ACC112 (cell line): ENCODE results near the gene TTC21B.
"Not testable (repeated sequence)": the region's sequence is repeated elsewhere in the genome, so short reads cannot be mapped to it uniquely, and the experiment has no call there.

Experiments used
- H2AFZ ChIP-seq: fragments of 200-600 bp; sonication (generic); one replicate; pipeline ENCODE4 v1.6.0; 2017; ENCODE audit warnings: antibody characterized with exemption, low read length; ENCODE audit not compliant: unreplicated experiment
- H3K27ac ChIP-seq: fragments of 200-600 bp; sonication (generic); 2 replicates; pipeline ENCODE4 v1.5.1; 2014; ENCODE audit warnings: low read depth, mild to moderate bottlenecking, antibody characterized with exemption, low read length, moderate library complexity
- H3K27me3 ChIP-seq: fragments of 200-600 bp; sonication (generic); 2 replicates; pipeline ENCODE4 v1.6.1; 2014; ENCODE audit warnings: mild to moderate bottlenecking, antibody characterized with exemption, low read length, moderate library complexity, mixed read lengths; ENCODE audit not compliant: insufficient read depth
- H3K36me3 ChIP-seq: fragments of 200-600 bp; sonication (generic); 2 replicates; pipeline ENCODE4 v1.6.1; 2016; ENCODE audit warnings: mild to moderate bottlenecking, antibody characterized with exemption, low read length, moderate library complexity, mixed read lengths; ENCODE audit not compliant: insufficient read depth
- H3K4me1 ChIP-seq: fragments of 200-600 bp; sonication (generic); one replicate; pipeline ENCODE4 v1.6.1; 2016; ENCODE audit warnings: low read length, mixed read lengths; ENCODE audit not compliant: insufficient read depth, unreplicated experiment, control insufficient read depth
- H3K4me3 ChIP-seq: fragments of 200-600 bp; sonication (generic); 2 replicates; pipeline ENCODE4 v1.5.1; 2014; ENCODE audit warnings: mild to moderate bottlenecking, low read depth, low read length
- H3K79me2 ChIP-seq: fragments of 200-600 bp; sonication (generic); one replicate; pipeline ENCODE4 v1.6.0; 2016; ENCODE audit warnings: low read length; ENCODE audit not compliant: control insufficient read depth, unreplicated experiment, insufficient read depth

Gene TTC21B

DNA sequence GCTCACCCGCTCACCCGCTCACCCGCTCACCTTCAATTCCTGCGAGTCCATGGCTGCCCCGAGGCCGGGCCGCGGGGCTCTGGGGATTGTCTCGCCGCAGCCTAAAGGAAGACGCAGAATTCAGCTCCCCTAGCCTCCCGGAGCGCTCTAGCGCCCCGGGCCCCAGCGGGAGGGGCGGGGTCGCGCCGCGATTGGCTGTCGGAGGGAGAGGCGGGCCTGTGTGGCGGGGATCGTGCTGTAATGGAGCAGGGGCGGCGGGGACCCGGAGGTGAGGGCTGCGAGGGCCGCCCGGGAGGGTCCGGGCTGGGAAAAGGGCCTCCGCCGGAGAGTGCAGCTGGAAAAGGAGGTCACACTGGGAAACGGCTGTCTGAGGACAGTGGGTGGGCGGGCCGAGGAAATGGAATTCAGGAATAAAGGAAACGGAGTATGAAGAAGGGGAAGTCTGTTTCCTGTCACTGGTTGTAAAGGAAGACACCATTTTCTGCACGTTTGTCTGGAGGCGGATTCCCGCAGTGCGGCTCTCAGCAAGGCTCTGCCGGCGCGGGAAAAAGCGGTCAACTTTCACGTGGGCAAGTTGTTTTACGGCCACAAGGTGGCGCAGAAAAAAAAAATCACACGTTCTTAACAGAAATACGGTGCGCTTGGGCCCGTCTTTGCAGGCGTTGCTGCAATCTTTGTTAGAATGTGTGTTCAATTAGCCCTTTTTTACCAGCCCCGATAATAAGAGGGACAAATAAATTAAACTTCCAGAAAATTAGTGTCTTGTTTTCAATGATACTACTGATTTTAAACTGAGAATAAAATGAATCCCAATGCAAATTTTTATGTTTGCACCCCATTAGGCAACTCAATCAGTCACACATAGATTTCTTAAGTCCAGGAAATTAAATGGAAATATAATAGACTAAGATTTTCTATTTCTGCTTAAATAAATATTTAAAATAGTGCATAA is at the start of gene TTC21B:
Gene TTC21B, minus strand, starts transcription at position 122 of the 952 bp plus-strand sequence. Its CDS starts 71 bp downstream, at position 51.
- Histone ChIP-seq H3K79me2 (peaks cover 37% of the 10 kb centered on the region), H3K36me3 (peaks cover 6% of the 10 kb centered on the region), H3K4me1 (peaks cover 23% of the 10 kb centered on the region), H3K27me3 (no peaks in the 10 kb centered on the region), H3K4me3 (peak within 1 kb of the TSS; percentile 98), H2AFZ (peak within 1 kb of the TSS; percentile 95), H3K27ac (peak within 1 kb of the TSS; percentile 69)

DNA sequence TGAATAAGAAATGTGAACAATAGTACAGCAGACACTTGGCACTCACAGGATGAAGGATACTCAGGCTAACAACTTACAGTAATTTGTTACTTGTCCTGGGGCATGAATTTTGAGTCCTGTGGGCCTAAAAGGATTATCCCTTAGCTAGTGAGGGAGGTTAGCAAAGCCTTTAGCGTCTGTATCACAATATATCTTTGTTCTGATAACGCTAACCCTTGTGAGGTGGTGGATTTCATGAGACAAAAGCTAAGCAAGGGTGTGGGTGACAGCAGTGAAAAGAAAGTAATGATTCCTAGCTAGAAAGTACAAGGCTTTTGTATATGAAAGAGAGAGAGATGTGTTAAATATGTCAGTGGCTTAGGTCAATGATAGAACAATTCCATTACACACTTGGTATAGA is 46.8 kb upstream of the TTC21B start:
- Histone ChIP-seq H3K79me2 (no peaks in the 10 kb centered on the region), H2AFZ (no peak overlapping the region), H3K4me3 (no peak overlapping the region), H3K36me3 (no peaks in the 10 kb centered on the region), H3K4me1 (no peaks in the 10 kb centered on the region), H3K27ac (no peak overlapping the region), H3K27me3 (no peaks in the 10 kb centered on the region)

DNA sequence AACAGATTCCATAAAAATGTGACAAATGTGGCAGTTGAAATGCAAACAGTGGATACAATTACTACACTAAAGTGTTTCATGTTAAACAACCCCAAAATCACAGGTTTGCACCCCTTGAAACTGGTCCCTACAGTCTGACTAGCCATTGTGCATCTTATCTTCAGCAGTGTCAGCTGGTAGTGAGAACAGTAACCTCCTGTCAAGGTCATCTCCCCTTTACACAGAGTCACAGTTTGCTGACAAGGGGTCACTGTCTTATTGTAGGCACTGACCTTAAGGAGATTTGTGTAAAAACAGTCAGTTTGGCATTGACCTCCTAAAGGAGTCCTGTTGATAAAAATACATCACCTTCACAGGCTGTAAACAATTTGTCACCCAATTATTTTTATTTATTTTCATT is 37.3 kb upstream of the TTC21B start:
- Histone ChIP-seq H3K27ac (no peak overlapping the region), H3K27me3 (no peaks in the 10 kb centered on the region), H3K4me3 (no peak overlapping the region), H3K36me3 (no peaks in the 10 kb centered on the region), H2AFZ (no peak overlapping the region), H3K79me2 (no peaks in the 10 kb centered on the region), H3K4me1 (no peaks in the 10 kb centered on the region)

DNA sequence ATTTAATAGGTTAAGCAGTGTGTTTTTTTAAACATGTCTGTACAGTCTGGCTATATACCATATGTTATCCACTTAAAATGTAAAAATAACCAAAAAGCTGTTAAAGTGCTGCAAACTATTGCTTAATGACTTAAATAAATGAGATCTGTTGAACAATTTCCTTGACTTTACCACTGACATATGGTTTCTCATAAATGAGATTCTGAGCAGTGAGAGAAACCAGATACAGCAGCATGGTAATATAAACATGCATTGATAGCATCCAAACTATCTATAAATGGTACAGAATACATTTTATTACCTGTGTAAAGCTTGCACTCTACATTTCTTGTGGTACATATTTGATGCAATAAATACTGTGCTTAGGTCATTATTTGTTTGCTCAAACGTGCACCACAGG is 36.3 kb upstream of the TTC21B start:
- H3K27ac ChIP-seq = no peak overlapping the region
- H2AFZ ChIP-seq = no peak overlapping the region

DNA sequence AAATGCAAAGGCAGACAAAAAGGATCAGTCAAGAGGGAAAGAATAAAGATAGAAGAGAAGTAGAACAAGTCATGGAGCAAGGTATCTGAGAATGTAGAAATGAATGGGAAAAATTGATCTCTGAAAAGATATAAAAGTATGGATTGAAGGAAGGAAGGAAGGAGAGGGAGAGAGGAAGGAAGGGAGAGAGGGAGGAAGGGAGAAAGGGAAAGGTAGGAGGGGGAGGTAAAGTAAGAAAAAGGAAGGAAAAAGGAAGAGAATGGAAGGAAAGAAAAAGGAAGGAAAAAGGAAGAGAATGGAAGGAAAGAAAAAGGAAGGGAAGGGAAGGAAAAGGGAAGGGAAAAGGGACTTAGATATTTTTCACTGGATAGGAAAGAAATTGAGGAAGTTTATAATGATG is 31.5 kb upstream of the TTC21B start:
- Histone ChIP-seq H3K4me1 (no peaks in the 10 kb centered on the region), H3K4me3 (no peak overlapping the region), H2AFZ (no peak overlapping the region), H3K27ac (no peak overlapping the region), H3K36me3 (no peaks in the 10 kb centered on the region), H3K79me2 (no peaks in the 10 kb centered on the region), H3K27me3 (no peaks in the 10 kb centered on the region)

More for the DNA sequence above, 36.3 kb upstream of the TTC21B start:
- Histone ChIP-seq H3K27me3 (no peaks in the 10 kb centered on the region), H3K36me3 (no peaks in the 10 kb centered on the region), H3K4me3 (no peak overlapping the region), H3K79me2 (no peaks in the 10 kb centered on the region), H3K4me1 (no peaks in the 10 kb centered on the region)

DNA sequence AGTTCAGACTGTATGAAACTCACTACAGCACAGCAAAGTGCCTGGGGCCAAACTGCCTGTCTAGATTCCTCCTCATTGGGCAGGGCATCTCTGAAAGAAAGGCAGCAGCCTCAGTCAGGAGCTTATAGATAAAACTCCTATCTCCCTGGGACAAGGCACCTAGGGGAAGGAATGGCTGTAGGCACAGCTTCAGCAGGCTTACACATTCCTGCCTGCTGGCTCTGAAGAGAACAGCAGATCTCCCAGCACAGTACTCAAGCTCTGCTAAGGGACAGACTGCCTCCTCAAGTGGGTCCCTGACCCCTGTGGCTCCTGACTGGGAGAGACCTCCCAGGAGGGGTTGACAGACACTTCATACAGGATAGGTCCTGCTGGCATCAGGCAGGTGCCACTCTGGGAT is 18.6 kb upstream of the TTC21B start:
- not testable (repeated sequence) for H3K27ac ChIP-seq, H3K27me3 ChIP-seq, H3K79me2 ChIP-seq, H3K36me3 ChIP-seq, H2AFZ ChIP-seq, H3K4me1 ChIP-seq, H3K4me3 ChIP-seq

DNA sequence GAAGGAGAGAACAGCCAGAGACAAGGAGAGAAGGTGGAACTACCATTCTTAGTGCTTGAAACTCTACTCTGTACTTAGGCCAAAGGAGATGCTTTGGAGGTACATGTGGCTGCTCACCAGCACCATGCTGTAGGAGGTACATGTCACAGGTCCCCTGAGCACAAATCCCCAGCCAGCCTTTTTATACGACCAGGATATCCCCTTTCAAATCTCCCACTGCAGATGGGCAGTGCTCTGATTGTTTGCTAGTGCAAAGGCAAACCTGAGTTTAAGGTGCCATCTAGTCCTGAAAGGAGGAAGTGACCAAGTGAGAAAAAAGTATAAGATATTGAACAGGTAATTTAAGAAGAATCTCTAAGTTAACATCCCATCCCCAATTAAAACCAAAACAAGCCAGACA is 17.1 kb upstream of the TTC21B start:
- Histone ChIP-seq H3K27ac (no peak overlapping the region), H2AFZ (no peak overlapping the region), H3K4me3 (no peak overlapping the region), H3K36me3 (no peaks in the 10 kb centered on the region), H3K27me3 (no peaks in the 10 kb centered on the region), H3K4me1 (no peaks in the 10 kb centered on the region), H3K79me2 (no peaks in the 10 kb centered on the region)

DNA sequence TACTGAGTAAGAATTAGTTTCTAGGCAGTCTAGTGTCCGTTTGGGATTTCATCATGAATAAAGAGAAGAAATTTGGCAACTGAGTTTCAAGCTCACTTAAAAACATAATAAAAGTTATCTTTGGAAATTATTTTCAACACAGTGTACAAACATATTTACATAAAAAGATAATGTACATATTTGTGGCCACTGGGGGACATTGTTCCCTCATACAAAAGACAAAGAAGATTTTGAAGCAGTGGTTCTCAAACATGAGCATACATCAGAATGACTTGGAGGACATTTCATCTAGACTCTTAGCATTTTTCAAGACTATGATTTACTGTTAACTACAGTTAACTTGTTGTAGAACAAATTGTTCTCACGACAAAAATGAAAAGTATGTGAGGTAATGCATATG is 15.7 kb upstream of the TTC21B start:
- Histone ChIP-seq H2AFZ (peak overlapping the region; percentile 38), H3K4me1 (no peaks in the 10 kb centered on the region), H3K79me2 (no peaks in the 10 kb centered on the region), H3K36me3 (no peaks in the 10 kb centered on the region), H3K27ac (no peak overlapping the region), H3K4me3 (no peak overlapping the region), H3K27me3 (no peaks in the 10 kb centered on the region)

DNA sequence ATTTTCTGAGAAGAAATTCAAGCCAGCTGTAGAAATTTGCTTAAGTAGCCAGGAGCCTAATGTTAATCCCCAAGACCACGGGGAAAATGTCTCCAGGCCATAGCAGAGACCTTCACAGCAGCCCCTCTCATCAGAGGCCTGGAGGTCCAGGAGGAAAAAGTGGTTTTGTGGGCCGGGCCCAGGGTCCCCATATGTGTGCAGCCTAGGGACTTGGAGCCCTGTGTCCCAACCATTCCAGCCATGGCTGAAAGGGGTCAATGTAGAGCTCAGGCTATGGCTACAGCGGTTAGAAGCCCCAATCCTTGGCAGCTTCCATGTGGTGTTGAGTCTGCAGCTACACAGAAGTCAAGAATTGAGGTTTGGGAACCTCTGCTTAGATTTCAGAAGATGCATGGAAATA is 14.2 kb upstream of the TTC21B start:
- no peak overlapping the region for H3K27ac ChIP-seq
- no peaks in the 10 kb centered on the region for H3K79me2 ChIP-seq
- no peaks in the 10 kb centered on the region for H3K36me3 ChIP-seq
- no peak overlapping the region for H3K4me3 ChIP-seq
- no peaks in the 10 kb centered on the region for H3K4me1 ChIP-seq
- H2AFZ ChIP-seq = no peak overlapping the region
- H3K27me3 ChIP-seq = no peaks in the 10 kb centered on the region

DNA sequence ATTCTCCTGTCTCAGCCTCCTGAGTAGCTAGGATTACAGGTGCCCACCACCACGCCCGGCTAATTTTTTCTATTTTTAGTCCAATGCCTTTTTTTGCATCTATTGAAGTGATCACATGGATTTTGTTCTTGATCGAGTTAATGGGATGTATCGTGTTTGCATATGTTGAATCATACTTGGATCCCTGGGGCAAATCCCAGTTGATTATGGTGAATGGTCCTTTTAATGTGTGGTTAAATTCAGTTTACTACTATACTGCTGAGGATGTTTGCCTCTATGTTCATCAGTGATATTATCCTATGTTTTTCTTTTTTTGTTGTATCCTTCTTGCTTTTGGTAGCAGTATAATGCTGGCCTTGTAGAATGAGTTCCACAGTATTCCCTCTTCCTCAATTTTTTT is 8.2 kb upstream of the TTC21B start:
- Histone ChIP-seq H3K4me1 (no peaks in the 10 kb centered on the region), H3K4me3 (no peak overlapping the region), H3K79me2 (no peaks in the 10 kb centered on the region), H3K27ac (no peak overlapping the region), H2AFZ (no peak overlapping the region), H3K36me3 (no peaks in the 10 kb centered on the region), H3K27me3 (no peaks in the 10 kb centered on the region)

DNA sequence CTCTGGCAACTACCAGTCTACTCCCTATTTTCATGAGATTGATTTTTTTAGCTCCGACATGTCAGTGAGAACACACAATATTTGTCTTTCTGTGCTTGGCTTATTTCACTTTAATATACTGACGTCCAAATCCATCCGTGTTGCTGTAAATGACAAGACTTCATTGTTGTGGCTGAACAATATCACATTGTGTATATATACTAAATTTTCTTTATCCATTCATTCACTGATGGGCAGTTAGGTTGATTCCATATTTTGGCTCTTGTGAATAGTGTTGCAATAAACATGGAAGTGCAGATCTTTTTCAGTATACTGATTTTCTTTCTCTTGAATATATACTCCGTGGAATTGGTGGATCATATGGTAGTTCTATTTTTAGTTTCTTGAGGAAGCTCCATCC is 5.8 kb upstream of the TTC21B start:
- H3K27me3 ChIP-seq = no peaks in the 10 kb centered on the region
- no peak overlapping the region for H2AFZ ChIP-seq
- H3K4me1 ChIP-seq = peaks cover 10% of the 10 kb centered on the region
- H3K4me3 ChIP-seq = no peak overlapping the region
- no peaks in the 10 kb centered on the region for H3K36me3 ChIP-seq
- no peaks in the 10 kb centered on the region for H3K79me2 ChIP-seq
- H3K27ac ChIP-seq = no peak overlapping the region
